Measurements from ENCODE around the gene KRT5.

Gene KRT5

DNA sequence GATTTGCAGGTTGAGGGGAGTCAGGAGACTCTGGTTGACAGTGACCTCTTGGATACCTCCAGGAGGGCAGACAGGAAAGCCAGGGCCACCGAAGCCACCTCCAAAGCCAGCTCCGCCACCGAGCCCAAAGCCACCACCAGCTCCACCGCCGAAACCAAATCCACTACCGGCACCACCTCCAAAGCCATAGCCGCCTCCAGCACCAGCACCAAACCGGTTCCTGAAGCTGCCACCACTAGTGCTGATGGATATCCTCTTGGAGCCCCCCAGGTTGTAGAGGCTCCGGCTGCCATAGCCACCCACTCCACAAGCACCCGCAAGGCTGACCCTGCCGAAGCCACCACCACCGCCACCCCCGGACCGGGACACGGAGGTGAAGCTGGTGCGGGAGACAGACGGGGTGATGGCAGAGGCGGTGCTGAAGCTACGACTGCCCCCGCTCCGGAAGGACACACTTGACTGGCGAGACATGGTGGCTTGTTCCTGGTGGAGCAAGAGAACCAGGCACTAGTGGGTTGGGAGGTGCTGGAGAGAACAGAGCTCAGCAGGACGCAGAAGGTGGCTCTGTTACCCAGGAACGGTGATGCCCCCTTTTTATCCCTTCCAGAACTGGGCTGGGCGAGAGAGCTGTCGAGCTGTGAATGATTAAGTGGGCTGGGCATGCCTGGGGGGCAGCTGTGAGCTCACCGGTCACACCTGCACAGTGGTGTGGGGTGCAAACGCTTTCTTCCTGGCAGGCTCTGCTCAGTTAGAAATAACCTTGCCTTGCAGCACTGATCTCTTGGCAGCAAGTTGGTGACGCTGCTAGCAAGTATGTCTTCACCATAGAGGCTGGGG is at the start of gene KRT5:
Gene KRT5, minus strand, starts transcription at position 569 of the 837 bp plus-strand sequence. Its CDS starts 98 bp downstream, at position 471.
- no peak for DNase-seq

DNA sequence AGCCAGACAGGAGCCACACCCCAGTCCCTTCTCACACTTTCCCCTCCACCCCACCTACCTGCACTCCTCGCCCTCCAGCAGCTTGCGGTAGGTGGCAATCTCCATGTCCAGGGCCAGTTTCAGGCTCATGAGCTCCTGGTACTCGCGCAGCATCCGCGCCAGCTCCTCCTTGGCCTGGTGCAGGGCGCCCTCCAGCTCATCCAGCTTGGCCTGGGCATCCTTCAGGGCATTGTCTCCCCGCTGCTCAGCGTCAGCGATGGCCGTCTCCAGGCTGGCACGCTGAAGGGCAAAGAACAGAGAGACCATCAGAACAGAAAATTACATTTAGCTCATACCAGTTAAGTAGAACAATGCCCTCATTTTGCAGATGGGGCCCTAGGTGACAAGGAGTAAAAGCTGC is 47.9 kb upstream of the KRT5 start:
- no peak for DNase-seq

DNA sequence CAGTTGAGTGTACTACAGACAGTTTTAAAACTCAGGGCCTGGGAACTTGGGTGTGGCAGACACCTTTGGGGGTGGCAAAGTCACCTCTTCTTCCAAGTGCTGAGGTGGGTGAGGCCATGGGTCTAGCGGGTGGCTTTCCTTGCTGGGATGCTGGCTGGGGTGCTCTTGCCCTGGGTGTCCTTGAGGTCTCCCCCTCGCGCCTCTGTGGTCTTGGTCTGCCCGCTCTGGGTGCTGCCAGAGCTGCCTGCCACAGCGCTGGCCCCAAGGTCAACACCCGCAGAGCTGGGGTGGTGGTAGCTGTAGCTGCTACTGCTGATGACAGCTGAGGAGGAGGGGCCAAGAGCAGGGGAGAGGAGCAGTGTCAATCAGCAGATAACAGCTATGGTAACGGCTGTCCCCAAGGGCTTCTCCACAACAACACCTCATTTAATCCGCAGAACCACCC is 46.7 kb upstream of the KRT5 start:
- DNase-seq = no peak

DNA sequence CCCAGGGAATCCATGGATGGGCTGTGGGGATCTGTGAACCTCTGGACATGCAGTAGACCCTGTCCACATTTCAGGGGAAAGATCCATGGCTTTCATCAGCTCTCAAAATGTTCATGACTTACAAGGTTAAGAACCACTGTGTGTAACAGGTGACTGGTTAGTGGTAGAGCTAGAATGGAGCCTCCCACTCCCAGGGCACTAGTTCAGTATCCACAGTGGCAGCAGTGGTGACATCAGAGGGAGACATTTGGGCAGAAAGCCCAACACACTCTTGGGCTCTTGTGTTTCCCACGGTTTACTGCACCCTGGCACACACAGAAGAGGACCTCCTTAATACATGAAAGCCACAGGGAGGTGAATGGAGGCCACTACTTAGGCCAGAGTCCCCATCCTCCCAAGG is 44.4 kb upstream of the KRT5 start:
- no peak for DNase-seq

DNA sequence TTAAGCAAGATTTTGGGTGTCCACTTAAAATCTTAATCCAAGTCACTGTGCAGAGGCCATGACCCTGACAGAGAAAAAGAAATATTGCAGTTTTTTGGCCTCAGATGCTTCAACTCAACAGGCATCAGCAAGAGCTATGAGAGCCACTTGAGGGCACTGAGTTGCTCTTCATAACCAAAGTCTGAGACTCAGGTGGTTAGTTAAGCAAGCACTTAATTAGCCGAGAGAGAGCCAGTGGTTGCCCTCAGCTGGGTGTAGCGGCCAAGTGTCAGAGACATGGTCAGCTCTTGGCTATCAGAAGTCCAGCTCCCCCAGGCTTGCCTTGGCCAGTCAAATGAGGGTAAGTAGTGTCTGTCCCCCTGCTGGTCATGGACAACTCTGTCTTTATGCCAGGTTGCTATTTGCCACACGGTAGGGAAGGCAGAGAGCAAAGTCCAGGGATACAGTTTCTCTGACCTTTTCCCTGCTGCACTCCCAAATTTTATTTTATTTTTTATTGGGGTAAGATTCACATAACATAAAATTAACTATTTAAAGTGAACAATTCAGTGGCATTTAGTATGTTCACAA is 41.8 kb upstream of the KRT5 start:
- no peak for DNase-seq

DNA sequence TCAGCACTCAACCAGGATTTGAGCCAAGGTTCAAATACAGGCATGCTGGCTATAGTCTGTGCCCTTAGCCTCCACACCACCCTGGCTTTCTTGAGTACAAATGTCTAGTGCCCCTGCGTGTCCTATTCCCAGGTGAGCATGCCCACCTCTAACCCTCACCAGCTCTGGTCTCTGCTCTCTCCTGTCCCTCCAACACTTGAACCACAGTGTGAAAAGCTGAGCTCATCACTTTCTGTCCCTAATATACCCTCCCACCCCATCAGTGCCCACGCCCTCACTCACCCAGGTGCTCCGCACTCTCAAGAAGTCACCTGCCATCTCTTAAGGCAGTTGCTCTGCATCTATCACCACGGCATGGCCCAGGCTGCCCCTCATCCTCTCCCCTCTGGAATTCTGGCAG is 39.8 kb upstream of the KRT5 start:
- DNase-seq = no peak

DNA sequence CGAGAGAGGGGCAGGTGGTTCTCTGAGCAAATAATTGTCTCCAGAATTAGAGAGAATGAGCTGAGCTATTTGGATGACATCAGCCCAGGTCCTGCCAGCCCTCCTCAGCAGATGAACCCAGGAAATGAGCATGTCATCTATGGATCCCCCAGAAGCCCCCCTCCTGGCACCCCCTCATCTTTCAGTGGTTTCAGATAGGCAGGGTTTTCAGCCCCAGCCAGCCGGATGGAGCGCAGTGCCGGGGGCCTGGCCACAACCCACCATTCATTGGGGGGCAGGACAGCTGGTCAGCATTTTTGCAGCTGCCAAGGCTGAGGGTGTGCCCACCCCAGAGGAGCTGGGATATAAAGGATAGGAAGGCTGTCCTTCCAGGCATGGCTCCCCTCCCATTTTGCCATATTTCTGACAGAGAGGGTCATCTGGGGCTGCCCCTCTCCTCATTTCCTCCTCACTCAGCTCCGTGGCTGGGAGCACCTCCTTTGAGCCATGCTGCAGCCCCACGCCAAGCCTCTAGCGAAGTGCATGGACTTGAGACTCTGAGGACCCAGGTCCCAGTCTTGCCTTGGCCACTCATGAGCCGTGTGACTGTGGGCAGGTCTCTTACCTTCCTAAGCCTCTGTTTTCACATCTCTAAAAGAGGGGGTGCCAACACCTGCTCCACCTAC is 38.7 kb upstream of the KRT5 start:
- no peak for DNase-seq

DNA sequence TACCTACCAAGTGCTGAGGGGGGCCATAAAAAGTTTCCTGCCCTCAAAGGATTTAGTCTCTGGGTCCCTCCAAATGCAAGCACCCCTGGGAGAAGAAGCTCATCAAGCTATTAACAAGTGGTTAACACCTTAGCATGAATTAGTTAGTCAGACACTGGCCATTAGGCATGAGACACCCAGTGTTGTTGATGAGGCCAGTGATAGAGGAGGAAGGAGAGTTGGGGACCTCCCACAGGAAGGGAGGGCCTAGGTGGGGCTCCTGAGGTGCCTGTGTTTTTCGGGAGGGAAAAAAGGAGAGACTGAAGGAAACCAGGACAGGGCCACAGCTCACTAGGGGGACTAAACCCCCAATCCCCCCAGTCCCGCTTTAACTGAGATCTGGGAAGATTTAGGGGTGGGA is 37.3 kb upstream of the KRT5 start:
- DNase-seq = no peak

DNA sequence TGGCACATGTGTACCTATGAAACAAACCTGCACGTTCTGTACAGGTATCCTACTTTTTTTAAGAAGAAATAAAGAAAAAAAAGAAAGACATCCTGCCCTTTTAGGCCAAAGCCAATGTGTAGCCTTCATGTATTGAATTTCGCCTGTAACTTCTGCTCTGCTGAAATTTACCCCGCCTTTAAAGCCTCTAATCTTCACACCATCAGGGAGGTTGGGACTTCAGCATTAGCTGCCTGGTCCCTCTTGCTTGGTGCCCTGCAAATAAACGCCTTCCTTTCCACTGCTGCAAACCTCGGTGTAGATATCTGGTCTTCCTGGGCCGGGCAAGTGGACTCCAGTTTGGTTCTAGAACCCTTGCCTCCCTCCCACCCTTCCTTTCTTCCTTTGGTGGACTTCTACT is 35.4 kb upstream of the KRT5 start:
- no peak for DNase-seq

DNA sequence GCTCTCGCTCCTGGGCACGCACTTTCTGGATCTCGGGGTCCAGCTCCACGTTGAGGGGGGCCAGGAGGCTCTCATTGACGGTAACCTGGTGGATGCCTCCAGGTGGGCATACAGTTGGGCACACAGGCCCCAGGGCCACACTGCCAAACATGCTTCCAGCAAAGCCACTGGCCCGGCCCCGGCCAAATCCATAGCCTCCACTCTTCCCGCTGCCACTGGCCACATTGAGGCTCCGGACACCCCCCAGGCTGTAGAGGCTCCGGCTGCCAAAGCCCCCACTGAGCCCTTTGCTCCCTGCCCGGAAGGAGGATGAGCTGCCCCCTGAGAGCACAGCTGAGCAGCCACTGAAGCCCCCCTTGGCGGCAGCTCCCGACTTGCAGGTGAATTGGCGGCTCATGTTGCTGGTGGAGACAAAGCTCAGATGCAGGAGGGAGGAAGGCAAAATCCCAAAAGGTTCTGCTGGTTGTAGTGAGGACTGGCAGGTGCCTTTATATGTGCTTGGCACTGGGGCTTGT is 32.5 kb upstream of the KRT5 start, which contains the start of gene KRT71:
Gene KRT71, minus strand, starts transcription at position 465 of the 515 bp plus-strand sequence. Its CDS starts 68 bp downstream, at position 397.
- DNase-seq = no peak

DNA sequence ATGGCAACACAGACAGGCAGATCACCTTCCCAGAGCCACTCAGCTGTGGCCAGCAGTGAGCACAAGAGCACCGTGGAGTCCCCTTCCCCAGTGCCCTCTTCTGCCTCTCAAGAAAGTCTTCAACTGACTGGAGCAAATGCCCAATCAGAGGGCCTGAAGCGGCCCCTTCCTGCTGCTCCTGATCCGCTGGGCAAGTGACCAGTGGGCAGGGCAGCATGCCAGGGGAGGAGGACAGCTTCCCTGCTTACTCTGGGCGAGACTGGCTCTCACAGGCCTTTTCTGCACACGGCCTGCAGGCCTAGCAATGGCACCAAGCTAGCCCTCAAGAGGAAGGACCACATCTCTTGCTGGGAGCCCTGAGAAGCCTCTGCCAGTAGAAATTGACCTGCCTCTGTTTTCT is 31.9 kb upstream of the KRT5 start:
- no peak for DNase-seq

DNA sequence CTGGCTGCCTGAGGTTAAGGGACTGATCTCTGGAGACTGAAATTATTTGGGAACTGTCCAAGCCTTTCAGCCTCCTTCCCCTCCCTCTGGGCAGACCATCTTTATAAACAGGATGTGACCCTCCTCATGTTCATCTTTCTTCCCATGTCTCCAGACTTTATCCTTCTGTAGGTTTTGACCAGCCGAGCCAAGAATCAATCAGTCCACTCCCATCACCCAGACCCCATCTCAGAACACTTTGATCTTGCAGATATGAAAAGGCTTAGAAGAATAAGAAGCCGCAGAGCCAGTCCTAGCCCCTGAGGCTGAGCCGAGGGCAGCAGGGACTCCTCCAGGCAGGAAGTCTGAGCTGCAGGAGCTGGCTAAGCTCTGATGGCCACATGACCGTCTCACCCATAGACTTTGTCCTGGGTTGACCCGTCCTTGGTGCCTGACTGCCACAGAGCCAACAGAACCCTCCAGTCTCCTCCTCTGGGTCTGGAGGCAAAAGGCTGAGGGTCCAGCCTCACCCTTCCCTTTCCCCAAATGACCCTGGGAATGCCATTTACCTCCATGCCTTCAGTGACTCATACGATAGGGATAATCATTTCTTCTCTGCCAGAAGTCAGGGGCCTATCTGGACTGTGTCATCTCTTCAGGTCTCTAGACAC is 31.1 kb upstream of the KRT5 start:
- DNase-seq = no peak

DNA sequence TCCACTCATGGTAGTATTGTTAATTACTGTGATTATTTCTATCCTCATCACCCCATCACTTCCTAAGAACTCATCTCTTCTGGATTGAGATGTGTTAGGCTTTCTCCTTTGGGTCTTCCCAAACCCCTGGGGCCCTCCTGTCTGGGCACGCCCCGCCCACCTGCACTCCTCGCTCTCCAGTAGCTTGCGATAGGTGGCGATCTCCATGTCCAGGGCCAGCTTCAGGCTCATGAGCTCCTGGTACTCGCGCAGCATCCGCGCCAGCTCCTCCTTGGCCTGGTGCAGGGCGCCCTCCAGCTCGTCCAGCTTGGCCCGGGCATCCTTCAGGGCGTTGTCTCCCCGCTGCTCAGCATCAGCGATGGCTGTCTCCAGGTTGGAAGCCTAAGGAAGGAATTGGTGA is 25.9 kb upstream of the KRT5 start:
- no peak for DNase-seq

DNA sequence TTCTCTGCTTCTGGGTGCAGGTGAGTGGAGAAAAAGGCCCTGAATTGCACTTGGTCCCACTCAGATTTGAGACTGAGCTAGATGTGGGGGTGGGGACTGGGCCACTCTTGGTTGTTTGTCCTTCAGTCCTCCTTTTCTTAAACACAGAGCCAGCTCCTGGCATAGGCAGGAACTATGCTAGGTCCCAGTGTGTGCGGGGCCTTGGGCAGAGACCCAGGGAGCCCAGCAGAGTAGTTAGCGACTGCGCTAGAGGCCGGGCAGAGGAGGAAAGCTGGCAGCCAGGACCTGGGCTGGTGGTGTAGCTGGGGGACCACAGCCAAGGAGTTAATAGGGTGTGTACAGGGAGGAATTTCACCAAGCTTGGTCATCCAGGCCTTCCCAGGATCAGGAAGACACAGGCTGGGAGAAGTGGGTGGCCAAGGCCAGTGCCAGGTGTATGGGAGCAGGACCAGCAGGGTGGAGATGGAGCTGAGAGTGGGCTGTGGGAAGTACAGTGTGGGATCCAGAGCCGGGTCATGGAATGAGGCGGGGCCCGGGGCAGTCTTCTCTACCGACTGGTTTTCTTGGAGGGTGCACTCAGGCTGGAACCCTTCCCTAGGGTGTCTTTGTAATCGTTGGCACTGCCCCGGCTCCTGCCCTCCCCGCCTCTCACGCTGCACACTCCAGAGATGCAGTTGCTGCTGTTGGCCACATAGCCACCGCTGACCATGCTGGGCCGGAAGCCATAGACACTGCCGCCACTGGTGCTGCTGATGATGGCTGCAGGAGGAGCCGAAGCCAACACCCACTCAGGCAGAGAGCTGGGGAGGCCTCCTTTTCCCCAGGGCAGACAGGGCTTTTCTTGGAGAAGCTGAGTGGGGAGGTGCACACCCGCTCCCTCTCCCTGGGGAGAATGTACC is 24.0 kb upstream of the KRT5 start:
- no peak for DNase-seq

DNA sequence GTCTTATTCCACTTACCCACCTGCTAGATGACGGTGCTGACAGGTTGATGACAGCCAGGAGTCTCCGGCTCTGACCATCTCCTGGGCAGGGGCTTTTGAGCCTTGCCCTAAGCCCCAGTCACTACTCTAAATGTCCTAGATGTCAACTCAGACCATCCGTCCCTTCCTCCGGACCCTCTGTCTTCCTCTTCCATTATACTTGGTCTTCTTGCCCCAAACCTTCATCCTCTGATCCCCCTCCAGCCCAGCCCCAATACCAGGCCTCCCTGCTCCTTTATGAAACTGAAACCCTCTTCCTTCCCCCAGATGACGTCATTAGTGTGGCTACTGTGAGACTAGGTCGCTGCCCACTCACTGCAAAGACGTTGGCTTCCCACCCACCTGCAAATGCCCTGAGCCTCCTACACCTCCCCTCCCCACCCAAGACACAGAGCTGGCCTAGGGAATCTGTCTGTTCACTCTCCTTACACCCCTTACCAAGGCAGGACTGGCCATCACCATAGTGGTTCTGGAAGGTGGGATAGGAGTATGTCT is 22.7 kb upstream of the KRT5 start:
- no peak for DNase-seq

DNA sequence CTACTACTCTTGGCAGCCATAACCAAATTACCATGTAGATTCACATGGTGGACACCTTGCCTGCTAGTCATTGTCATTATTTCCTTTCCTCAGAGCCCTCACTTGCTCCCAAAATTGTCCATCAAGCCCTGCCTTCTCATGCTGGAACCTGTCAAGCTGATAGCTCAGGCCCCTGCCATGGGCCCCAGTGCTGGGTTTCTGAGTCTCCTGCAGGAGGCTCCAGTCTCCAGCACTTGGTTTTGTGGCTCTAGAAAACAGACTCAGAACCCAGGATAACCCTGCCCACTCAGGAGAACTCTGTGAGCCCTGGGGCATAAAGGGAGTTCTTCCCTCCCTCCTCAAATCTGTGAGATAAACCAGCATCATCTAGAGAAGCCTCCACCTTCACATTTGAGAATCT is 22.0 kb upstream of the KRT5 start:
- no peak for DNase-seq

DNA sequence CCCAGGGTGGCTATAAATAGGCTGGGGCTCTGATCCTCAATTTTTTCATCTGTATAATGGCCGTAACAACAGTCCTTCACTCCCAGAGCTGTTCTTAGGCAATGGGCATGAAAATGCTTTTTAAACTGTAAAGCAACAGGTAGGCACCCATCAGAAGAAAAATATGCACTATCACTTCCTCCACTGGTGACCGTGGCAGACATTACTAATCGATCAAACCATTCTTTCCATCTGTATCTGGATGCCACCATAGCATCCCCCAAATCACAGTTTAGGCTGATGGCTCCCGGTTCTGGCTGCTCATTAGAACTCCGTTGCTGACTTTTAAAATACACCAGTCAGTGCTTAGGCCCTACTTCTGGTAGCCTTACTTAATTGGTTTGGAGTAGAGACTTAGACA is 21.5 kb upstream of the KRT5 start:
- DNase-seq = no peak

DNA sequence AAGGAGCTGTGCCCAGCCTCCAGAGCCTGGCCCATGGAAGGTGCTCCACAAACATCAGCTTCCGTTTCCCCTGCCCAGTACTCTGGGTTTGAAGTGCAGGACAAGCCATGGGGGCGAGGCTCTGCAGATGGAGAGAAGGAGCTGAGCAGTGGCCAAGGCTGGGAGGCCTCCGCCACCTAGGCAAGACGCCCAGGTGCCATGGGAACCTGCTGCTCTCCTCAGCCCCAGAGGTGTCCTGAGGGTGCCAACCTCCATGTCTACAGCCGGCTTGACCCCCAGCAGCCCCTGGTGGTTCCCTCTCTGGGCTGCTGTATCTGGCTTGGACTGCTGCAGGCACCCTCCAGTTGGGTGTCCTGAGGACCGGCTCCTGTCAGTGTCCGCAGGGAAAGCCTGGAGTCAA is 20.3 kb upstream of the KRT5 start:
- DNase-seq = no peak

DNA sequence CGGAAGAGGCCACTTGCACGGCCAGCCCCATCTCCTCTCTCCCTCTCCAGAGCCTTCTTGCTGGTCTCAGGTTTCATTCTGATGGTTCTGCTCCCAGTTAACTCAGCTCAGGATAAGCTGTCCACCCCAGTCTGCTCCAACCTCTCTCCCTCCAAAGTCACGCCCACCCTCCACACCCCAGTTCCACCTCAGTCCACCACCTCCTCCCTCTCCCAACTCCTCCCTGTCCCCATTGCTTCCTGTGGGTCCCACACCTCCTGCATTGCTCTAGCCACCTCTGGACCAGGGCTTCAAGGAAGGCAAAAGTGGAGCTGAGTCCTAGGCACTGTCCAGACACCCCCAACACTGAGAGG is 19.6 kb upstream of the KRT5 start:
- DNase-seq = no peak

DNA sequence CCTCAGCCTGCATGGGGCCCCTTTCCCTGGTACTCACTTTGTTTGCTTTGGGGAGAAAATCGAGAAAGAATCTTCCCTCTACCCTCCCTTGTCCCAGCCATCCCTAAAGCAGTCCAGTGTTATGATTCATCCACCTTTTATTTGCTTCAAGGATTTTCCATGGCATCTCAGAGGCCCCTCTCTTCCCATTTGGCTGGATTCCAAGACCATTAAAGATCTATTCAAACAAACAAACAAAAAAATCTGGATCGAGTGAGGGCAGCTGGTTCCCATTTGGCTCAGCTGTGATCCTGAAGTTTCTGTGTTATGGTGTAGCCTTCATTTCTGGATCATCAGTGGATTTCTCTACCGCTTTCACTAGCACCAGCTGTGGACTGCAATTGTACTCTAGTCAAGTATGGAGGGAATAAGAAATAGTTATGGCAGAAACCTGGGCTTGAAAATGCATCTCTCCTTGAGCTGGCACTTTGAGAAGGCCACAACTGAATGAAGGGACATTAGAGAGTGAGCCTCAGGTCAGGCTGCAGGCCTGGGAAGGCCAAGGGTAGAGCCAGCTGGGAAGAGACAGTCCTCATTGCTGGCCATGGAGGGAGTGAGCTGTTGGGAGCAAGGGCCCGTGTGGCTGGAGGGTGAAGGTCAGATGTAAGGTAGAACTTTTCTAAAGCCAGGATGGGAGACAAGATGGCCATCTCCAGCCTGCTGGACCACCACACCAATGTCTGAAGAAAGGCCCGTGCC is 19.1 kb upstream of the KRT5 start:
- no peak for DNase-seq

DNA sequence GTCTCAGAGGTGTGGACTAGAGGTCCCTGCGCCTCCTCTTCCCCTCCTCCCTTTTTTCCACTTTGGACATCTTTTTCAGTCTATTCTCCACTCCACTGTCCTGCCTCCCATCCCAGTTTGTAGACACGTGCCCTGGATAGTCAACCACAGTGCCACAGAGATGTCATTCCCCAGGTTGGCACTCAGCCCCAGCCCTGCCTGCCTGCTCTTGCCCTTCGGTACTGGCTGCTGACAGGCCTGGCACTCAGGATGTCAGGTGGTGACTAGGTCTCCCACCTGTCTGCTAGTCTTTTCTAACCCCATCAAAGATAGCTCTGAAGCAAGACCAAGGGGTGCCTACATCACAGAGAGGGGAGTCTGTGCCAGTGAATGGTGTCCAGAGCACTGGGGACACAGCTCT is 16.9 kb upstream of the KRT5 start:
- DNase-seq = no peak

Data from activated CD4-positive, alpha-beta T cell treated with anti-CD3 and anti-CD28 coated beads for 48 hours (primary cell).